GM19023 (cell line): ENCODE results near the gene PPY.
"Not testable (repeated sequence)": the region's sequence is repeated elsewhere in the genome, so short reads cannot be mapped to it uniquely, and the experiment has no call there.

Experiments used
- ATAC-seq: cut with Tn5 transposase; IDR thresholded peaks from one replicate; pipeline ENCODE4 v1.9.1; 2021; ENCODE audit warnings: mild to moderate bottlenecking, moderate library complexity; ENCODE audit not compliant: unreplicated experiment

The PPY gene

GRCh38 chr17:43967251-43967875 is 25.1 kb upstream of the PPY start:
- no peak for ATAC-seq

- no peak for ATAC-seq
These were observed 24.0 kb upstream of the PPY start for GRCh38 chr17:43966276-43966675.

GRCh38 chr17:43962479-43962878 is 20.2 kb upstream of the PPY start:
- ATAC-seq: no peak

GRCh38 chr17:43961954-43962353 is 19.7 kb upstream of the PPY start:
- no peak for ATAC-seq

- ATAC-seq: not testable (repeated sequence)
These were observed 19.0 kb upstream of the PPY start for GRCh38 chr17:43961292-43961691.

GRCh38 chr17:43958748-43959352 is 16.6 kb upstream of the PPY start:
- ATAC-seq: no peak

- no peak for ATAC-seq
These were observed 13.9 kb upstream of the PPY start for GRCh38 chr17:43956222-43956621.

- ATAC-seq: no peak
These were observed 11.5 kb upstream of the PPY start, which contains the start of gene PYY for GRCh38 chr17:43953746-43954145. TSS of gene PYY (minus strand) at chr17:43953940. CDS start at chr17:43953483, 457 bp downstream.

- ATAC-seq: no peak
These were observed 10.7 kb upstream of the PPY start for GRCh38 chr17:43952724-43953666.

- ATAC-seq: no peak
These were observed 10.1 kb upstream of the PPY start for GRCh38 chr17:43952351-43952723.

GRCh38 chr17:43951750-43952149 is 9.5 kb upstream of the PPY start:
- no peak for ATAC-seq

- ATAC-seq: no peak
These were observed 8.3 kb upstream of the PPY start for GRCh38 chr17:43950554-43950953.

GRCh38 chr17:43949781-43950180 is 7.5 kb upstream of the PPY start:
- ATAC-seq: no peak

- ATAC-seq: no peak
These were observed 4.5 kb upstream of the PPY start for GRCh38 chr17:43946781-43947180.

GRCh38 chr17:43945074-43945829 is 3.0 kb upstream of the PPY start:
- ATAC-seq: no peak

- ATAC-seq: no peak
These were observed 1.6 kb downstream of the PPY start for GRCh38 chr17:43940630-43941029.

- no peak for ATAC-seq
These were observed 2.4 kb downstream of the PPY start for GRCh38 chr17:43939886-43940285.

GRCh38 chr17:43939452-43939851 is 2.8 kb downstream of the PPY start:
- ATAC-seq: not testable (repeated sequence)

- no peak for ATAC-seq
These were observed 3.5 kb downstream of the PPY start for GRCh38 chr17:43938838-43939182.

GRCh38 chr17:43936434-43936833 is 5.8 kb downstream of the PPY start:
- ATAC-seq: no peak

GRCh38 chr17:43935926-43936261 is 6.4 kb downstream of the PPY start:
- no peak for ATAC-seq
